Posterior cingulate gyrus (tissue), 11 donors: ENCODE measurements around the gene ATP7B.
"Not testable (repeated sequence)": the region's sequence is repeated elsewhere in the genome, so short reads cannot be mapped to it uniquely, and the experiment has no call there.

Experiments used
- DNase-seq, 10 donors: peaks; one replicate each; pipeline versions ENCODE4 v3.0.0 to v3.0.0-alpha.2; 2020 to 2021; ENCODE audit warnings: mixed read lengths in 3 of 10
- intact Hi-C: fragments of 100-400 bp; cut with DNase I; formaldehyde crosslinking; loops from one replicate; pipeline ENCODE4 v1.15.1; 2023

Gene ATP7B

GRCh38 chr13:52010890-52011631 is at the start of gene ATP7B:
ATP7B (minus strand) TSS chr13:52011450; CDS start chr13:52011337, 113 bp downstream.
- peak in 2 of 10 donors; percentile 18 to 70 for DNase-seq
- intact Hi-C loops, result loop anchor here (5.0 kb wide), 1 partner anchor 436 kb away; no protein-coding TSS in a partner anchor

DNA sequence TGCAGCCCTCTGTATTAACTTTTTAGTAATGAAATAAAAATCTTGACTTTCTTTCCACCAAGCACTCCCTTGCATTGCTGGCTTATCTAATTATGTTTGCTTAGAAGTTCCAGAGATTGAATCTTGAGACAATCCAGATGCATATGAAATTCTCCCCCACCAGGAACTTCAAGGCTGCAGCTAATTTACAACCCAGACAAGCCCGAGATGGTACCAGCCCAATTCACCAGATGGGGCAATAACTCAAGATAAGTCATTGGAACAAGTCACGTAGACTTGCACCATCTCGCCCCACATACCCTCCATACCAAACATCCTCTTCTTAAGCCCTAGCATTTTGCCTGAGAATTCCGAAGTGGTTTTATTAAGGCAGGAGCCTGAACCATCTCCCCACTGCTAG is 42.2 kb upstream of the ATP7B start:
- intact Hi-C loops, result no loop called here
- no peak for DNase-seq

- intact Hi-C loops, result no loop called here
- no peak for DNase-seq
Observed at GRCh38 chr13:52051400-52051799, 40.1 kb upstream of the ATP7B start.

DNA sequence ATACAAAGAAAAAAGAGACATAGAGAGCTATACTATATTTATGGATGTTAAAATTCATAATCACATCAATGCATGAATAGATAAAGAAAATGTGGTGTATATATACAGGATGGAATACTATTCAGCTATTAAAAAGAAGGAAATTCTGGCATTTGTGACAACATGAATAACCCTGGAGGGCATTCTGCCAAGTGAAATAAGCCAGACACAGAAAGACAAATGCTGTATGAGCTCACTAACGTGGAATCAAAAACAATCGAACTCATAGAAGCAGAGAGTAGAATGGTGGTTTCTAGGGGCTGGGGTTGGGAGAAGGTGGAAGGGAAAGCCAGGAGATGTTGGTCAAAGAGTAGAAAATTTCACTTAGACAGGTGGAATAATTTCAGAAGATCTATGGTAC is 37.3 kb upstream of the ATP7B start:
- DNase-seq, result no peak
- intact Hi-C loops, result no loop called here

DNA sequence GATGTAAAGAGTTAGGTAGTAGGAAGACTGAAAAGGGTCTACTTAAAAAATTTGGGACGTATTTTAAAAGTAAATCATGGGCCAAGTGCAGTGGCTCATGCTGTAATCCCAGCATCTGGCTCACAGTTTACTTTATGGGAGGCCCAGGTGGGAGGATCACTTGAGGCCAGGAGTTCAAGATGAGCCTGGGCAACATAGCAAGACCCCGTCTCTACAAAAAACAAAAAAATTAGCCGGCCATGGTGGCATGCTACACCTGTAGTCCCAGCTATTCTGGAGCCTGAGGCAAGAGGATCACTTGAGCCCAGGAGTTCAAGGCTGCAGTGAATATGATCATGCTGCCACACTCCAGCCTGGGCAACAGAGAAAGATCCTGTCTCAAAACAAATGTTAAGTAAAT is 36.2 kb upstream of the ATP7B start:
- DNase-seq, result no peak
- intact Hi-C loops, result no loop called here

DNA sequence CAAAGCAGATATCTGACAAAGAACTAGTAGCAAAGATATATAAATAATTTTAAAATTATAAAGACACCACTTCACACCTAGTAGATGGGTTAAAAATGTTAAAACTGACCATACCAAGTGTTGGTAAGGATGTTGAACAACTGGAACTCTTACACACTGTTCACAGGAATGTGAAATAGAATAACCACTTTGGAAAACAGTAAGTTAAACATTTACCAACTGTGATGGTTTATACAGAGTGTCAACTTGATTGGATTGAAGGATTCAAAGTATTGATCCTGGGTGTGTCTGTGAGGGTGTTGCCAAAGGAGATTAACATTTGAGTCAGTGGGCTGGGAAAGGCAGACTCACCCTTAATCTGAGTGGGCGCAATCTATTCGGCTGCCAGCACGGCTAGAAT is 32.4 kb upstream of the ATP7B start:
- intact Hi-C loops, result no loop called here
- no peak for DNase-seq

- DNase-seq, result no peak
- intact Hi-C loops, result no loop called here
Observed at GRCh38 chr13:52036037-52036436, 24.8 kb upstream of the ATP7B start.

- intact Hi-C loops, result no loop called here
- no peak for DNase-seq
Observed at GRCh38 chr13:52034616-52035226, 23.5 kb upstream of the ATP7B start.

DNA sequence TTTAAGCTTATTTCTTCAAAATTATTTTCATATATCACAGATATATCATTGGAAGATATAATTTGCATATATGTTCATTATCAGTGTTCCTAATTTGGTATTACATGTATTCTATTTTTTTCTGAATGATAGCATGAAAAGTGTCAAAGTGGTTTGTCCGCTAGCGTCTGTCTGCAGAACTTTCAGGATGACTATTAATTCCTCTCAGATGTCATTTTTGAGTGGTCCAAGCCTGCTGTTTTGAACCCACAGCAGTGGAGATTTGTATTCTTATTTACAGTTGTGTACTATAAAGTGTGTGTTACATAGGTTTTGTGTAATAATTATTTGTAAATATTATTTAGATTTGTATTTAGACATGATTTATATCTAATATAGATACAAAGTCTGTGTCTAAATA is 21.8 kb upstream of the ATP7B start:
- DNase-seq, result no peak
- intact Hi-C loops, result no loop called here

GRCh38 chr13:52030401-52030800 is 19.2 kb upstream of the ATP7B start:
- intact Hi-C loops, DNase-seq: not testable (repeated sequence)

- intact Hi-C loops, result no loop called here
Observed at GRCh38 chr13:52029569-52029968, 18.3 kb upstream of the ATP7B start.

DNA sequence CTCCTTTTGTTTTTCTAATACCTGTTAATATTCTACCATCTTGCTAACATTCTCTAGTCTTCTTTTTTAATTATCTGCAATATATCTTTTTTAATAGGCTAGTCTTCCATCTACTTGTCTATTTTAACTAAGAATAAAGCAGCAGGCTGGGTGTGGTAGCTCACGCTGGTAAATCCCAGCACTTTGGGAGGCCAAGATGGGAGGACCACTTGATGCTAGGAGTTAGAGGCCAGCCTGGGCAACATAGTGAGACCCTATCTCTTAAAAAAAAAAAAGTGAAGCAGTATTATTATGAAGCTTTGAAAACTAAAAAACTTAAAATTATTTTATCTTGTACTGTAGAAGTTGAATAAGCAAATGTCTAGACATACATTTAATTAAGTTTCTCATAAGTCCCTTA is 16.6 kb upstream of the ATP7B start:
- DNase-seq, result no peak
- intact Hi-C loops, result no loop called here

More at GRCh38 chr13:52029569-52029968, 18.3 kb upstream of the ATP7B start:
- no peak for DNase-seq

DNA sequence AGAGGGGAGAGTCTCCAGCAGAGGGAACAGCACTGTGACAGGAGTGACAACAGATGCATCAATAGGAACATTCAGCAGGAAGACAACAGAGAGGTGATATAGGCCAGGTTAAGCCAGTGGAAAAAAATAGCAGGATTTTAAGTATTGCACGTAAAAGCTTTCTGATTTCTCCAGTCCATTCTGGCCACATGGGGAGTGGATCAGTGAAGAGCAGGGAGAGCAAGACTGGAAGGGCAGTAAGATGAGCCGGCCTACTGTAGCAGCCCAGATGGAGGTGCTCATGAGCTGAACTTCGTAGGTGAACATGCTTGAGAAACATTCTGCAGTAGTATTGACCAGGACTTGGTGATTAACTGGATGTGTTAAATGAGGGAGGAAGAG is 15.0 kb upstream of the ATP7B start:
- intact Hi-C loops, result no loop called here
- no peak for DNase-seq

DNA sequence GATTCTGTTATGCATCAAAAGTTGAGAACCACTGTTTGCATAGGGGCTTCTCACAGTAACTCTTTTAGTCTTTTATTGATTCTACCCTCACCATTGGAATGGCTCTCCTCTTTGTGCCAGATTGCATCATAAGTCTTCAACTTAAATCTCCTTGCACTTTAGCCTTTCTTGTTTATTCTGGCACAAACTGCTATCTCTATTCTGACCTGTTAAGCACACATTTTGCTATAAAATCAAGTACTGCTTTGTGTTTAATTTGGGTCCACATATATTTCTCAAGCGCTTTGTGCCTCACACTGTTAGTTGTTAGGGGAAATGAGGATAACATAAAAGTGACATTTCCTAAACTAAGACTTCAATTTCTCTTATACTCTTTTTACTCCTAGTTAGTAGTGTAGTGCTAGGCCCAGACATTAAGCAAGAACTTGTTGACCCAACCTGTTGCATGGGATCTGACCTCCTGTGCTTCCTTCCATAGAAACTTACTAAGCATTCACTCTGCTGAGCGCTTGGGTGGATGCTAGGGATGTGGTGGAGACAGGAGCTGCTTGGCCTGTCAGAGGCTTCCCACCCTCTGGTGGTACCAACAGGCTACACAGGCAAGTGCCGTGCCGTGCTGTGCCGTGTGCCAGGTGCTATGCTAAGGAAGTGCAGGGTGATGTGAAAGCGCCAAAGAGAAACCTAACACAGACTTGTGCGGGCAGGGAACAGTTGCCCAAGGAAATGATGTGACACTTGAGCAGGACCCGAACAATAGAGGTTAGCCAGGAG is 14.4 kb upstream of the ATP7B start:
- intact Hi-C loops, result no loop called here
- no peak for DNase-seq

DNA sequence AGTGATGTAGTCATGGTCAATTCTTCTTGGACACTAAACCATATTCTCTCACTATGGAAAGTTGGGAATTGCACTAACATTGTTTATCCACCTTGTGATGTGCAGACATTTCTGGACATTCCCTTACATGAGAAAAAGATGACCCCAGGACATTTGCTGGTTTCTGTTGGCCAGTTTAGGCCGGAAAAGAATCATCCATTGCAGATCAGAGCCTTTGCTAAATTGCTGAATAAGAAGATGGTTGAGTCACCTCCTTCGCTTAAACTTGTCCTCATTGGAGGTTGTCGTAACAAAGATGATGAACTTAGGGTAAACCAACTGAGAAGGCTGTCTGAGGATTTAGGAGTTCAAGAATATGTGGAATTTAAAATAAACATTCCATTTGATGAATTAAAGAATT is 13.2 kb upstream of the ATP7B start, which contains the start of gene UTP14C:
Gene UTP14C (plus strand): TSS at position 211 of the 400 bp plus-strand sequence. CDS start 4,114 bp downstream, outside the sequence.
- no peak for DNase-seq
- intact Hi-C loops, result no loop called here

DNA sequence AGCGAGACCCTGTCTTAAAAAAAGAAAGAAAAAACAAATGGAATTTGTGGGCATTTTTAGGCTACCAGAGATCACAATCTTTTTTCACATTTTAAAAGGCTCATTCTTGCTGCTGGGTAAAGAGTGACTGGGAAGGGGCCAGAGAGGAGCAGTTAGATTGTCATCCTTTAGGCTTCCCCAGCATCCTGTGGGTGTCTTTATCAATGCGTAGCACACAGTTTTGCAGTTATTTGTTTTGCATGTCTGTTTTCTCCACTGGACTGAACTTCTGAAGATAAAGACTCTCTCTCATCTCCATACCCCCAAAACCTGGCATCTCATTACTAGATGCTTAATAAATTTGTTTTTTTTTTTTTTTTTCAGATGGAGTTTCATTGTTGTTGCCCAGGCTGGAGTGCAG is 11.1 kb upstream of the ATP7B start:
- no peak for DNase-seq
- intact Hi-C loops, result no loop called here

- intact Hi-C loops, result no loop called here
- DNase-seq, result no peak
Observed at GRCh38 chr13:52020191-52020590, 8.9 kb upstream of the ATP7B start.

GRCh38 chr13:52016296-52016695 is 5.0 kb upstream of the ATP7B start:
- DNase-seq, result no peak
- intact Hi-C loops, result no loop called here

DNA sequence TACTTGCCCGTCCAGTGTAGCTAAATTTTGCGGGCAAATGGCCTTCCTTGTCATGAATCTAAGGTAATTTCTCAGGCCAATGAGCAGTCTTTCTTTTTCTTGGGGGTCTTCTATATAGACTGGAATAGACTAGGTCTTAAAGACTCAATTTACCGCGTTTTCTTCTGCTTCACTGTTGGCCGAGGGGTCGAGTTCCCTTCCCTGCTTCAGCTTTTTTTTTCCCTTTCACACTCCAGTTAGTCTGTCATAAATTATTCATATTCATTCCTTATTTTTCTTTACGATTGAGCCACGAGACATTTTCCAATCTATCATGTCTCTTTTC is 1.2 kb upstream of the ATP7B start:
- intact Hi-C loops, result loop anchor here (5.0 kb wide), 1 partner anchor 435 kb away; no protein-coding TSS in a partner anchor

DNA sequence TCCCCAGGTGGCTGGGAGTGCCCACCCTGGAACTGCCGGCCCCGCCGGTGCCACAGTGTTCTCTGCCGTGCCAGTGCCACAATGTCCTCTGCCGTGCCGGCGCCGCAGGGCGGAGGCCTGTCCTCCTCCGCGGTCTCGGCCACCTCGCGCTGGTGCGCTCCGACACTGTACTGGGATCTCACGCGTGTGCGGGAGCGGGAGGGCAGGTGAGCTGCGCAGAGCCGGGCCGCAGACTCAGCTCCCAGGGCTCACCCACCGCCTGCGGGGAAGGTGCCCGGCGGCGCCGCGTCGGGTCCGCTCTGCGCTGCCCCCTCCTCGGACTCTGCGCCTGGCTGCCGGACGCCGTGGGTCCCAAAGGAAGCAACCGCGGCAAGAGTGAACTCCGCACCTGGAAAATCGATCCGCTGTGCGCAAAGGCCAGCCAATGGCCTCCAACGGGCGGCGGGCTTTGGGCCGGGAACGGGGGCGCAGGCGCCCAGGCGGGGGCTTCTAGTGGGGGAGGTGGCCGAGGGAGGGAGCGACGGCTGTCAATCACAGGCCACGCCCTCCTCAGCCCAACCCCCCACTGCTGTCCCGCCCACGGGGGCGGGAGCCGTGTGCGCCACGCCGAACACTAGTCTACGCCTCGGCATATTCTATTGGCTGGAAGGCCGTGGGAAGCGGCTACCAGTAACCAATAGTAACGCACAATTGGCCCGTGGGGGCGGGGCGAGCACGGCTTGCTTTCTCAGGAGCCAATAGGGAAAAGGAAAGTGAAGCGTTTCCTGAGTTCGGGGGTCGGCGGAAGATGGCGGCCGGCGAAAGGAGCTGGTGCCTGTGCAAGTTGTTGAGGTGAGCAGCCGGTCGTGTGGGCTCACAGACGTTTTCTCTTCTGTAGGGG is 622 bp upstream of the ATP7B start, which contains the start of gene ALG11:
Gene ALG11 (plus strand): TSS at position 767 of the 880 bp plus-strand sequence. CDS start 21 bp downstream, at position 788.
- intact Hi-C loops, result loop anchor here (5.0 kb wide), 1 partner anchor 435 kb away; no protein-coding TSS in a partner anchor
- peak; percentile 98 to 100 (median 99) for DNase-seq

More for the DNA sequence above, 1.2 kb upstream of the ATP7B start:
- no peak for DNase-seq
